Type B pancreatic cell (in vitro differentiated cells): Measurements from ENCODE around the gene MKI67. TPM values are rescaled to one million over a fixed set of nuclear protein-coding genes. Genes with fewer than 3 reads are reported as not detected.

Experiments
- DNase-seq: peaks from one replicate; pipeline ENCODE4 v3.0.0; 2021; ENCODE audit warnings: mixed read lengths; ENCODE audit not compliant: unreplicated experiment; ENCODE audit errors: extremely low spot score
- H3K27ac Mint-ChIP-seq: 2 replicates; pipeline ENCODE4 v1.8.0; 2021; ENCODE audit warnings: mild to moderate bottlenecking, mixed read lengths
- H3K27me3 Mint-ChIP-seq: 2 replicates; pipeline ENCODE4 v1.8.0; 2021; ENCODE audit warnings: mixed read lengths
- H3K36me3 Mint-ChIP-seq: 2 replicates; pipeline ENCODE4 v1.8.0; 2021; ENCODE audit warnings: mixed read lengths
- H3K4me1 Mint-ChIP-seq: one replicate; pipeline ENCODE4 v1.8.0; 2021; ENCODE audit warnings: mixed read lengths; ENCODE audit not compliant: unreplicated experiment
- H3K4me3 Mint-ChIP-seq: 2 replicates; pipeline ENCODE4 v1.8.0; 2021; ENCODE audit warnings: mild to moderate bottlenecking, mixed read lengths
- H3K9me3 Mint-ChIP-seq: 2 replicates; pipeline ENCODE4 v1.8.0; 2021; ENCODE audit warnings: mixed read lengths
- CTCF ChIP-seq: fragments of 200-600 bp; sonication (generic); conservative IDR thresholded peaks from 2 replicates; pipeline ENCODE4 v1.5.0; 2021; ENCODE audit warnings: antibody characterized with exemption, mild to moderate bottlenecking
- total RNA-seq: library from RNA; stranded (reverse); gene quantifications from 2 replicates; pipeline ENCODE4 v1.2.1, GENCODE V29; 2021; ENCODE audit warnings: low replicate concordance

The MKI67 gene
- total RNA-seq, 1 donor from 2014 or later = 104 TPM

GRCh38 chr10:128151031-128151430 lies 24.8 kb upstream of the MKI67 start:
- H3K9me3 Mint-ChIP-seq = no peaks in the 10 kb centered on the region

GRCh38 chr10:128150561-128150960 lies 24.3 kb upstream of the MKI67 start:
- Mint-ChIP-seq H3K4me1 (peaks cover 23% of the 10 kb centered on the region), H3K36me3 (no peaks in the 10 kb centered on the region), H3K27me3 (peaks cover 67% of the 10 kb centered on the region), H3K27ac (no peak overlapping the region), H3K4me3 (peak overlapping the region; percentile 67), H3K9me3 (no peaks in the 10 kb centered on the region)
- no peak for DNase-seq
- TF ChIP-seq CTCF = no peak

More at GRCh38 chr10:128151031-128151430, 24.8 kb upstream of the MKI67 start:
- no peak overlapping the region for H3K27ac Mint-ChIP-seq
- H3K4me1 Mint-ChIP-seq = peaks cover 23% of the 10 kb centered on the region
- no peak for DNase-seq
- H3K4me3 Mint-ChIP-seq = peak overlapping the region; percentile 67
- H3K36me3 Mint-ChIP-seq = no peaks in the 10 kb centered on the region
- peaks cover 67% of the 10 kb centered on the region for H3K27me3 Mint-ChIP-seq
- TF ChIP-seq CTCF = no peak

- H3K27me3 Mint-ChIP-seq = peaks cover 72% of the 10 kb centered on the region
- H3K9me3 Mint-ChIP-seq = no peaks in the 10 kb centered on the region
- H3K4me3 Mint-ChIP-seq = peak overlapping the region; percentile 64
- TF ChIP-seq CTCF = peak; percentile 93
- no peaks in the 10 kb centered on the region for H3K36me3 Mint-ChIP-seq
- no peak overlapping the region for H3K27ac Mint-ChIP-seq
- peaks cover 23% of the 10 kb centered on the region for H3K4me1 Mint-ChIP-seq
- DNase-seq = peak; percentile 86
Measured at GRCh38 chr10:128150045-128150493, 23.8 kb upstream of the MKI67 start.

- H3K9me3 Mint-ChIP-seq = no peaks in the 10 kb centered on the region
Measured at GRCh38 chr10:128149267-128150014, 23.2 kb upstream of the MKI67 start.

GRCh38 chr10:128147669-128148068 lies 21.4 kb upstream of the MKI67 start:
- H3K4me3 Mint-ChIP-seq = peak overlapping the region; percentile 1
- TF ChIP-seq CTCF = no peak
- no peak for DNase-seq
- H3K27ac Mint-ChIP-seq = no peak overlapping the region
- peaks cover 63% of the 10 kb centered on the region for H3K27me3 Mint-ChIP-seq
- H3K9me3 Mint-ChIP-seq = no peaks in the 10 kb centered on the region
- peaks cover 20% of the 10 kb centered on the region for H3K4me1 Mint-ChIP-seq
- H3K36me3 Mint-ChIP-seq = no peaks in the 10 kb centered on the region

More at GRCh38 chr10:128149267-128150014, 23.2 kb upstream of the MKI67 start:
- Mint-ChIP-seq H3K36me3 (no peaks in the 10 kb centered on the region), H3K4me1 (peaks cover 23% of the 10 kb centered on the region), H3K27ac (no peak overlapping the region), H3K4me3 (peak overlapping the region; percentile 73), H3K27me3 (peaks cover 73% of the 10 kb centered on the region)
- peak; percentile 61 for DNase-seq
- TF ChIP-seq CTCF = no peak
